SK-N-MC (cell line): ENCODE measurements around the gene UBL3.

Experiments used
- EZH2 ChIP-seq: fragments of 200-600 bp; sonication (generic); IDR thresholded peaks from one replicate; pipeline ENCODE4 v1.6.1; 2017; ENCODE audit warnings: antibody characterized with exemption
- POLR2AphosphoS5 ChIP-seq: IDR thresholded peaks from 2 replicates; pipeline ENCODE4 v1.6.1; 2012; ENCODE audit warnings: mild to moderate bottlenecking, low read depth, low read length, borderline replicate concordance

DNA sequence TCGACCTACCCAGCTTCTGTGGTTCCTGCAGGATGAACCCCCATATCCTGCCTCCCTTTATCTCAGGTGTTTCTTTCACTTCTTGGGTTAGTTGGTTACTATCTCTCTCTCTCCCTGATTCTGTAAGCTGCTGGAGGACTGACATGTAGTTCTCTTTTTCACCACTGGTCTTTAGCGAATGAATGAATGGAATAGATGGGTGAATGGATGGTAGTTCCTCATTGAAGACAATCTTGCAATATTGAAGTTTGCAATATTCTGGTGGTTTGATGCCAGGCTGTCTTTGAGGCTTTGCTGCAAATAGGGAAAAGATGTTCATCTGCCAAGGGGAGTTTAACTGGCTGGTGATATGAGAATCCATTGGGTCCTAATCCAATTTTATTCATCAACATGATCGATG, 120.2 kb downstream of the UBL3 start:
- no peak for TF ChIP-seq POLR2AphosphoS5
- TF ChIP-seq EZH2 = no peak
